NCI-H2107 treated with DMSO at 0.1 percent for 48 hours (cell line): ENCODE data around the gene KRTAP5-10.
"Not testable (repeated sequence)": the region's sequence is repeated elsewhere in the genome, so short reads cannot be mapped to it uniquely, and the experiment has no call there.

ENCODE experiments used
- DNase-seq: peaks from one replicate; lab custom pipeline; 2025; ENCODE audit not compliant: unreplicated experiment; lab: John Stamatoyannopoulos, UW

Gene KRTAP5-10

GRCh38 chr11:71542382-71542781, 23.0 kb upstream of the KRTAP5-10 start:
- DNase-seq, result no peak

- no peak for DNase-seq
Measured at GRCh38 chr11:71542879-71543777, 22.2 kb upstream of the KRTAP5-10 start.

DNA sequence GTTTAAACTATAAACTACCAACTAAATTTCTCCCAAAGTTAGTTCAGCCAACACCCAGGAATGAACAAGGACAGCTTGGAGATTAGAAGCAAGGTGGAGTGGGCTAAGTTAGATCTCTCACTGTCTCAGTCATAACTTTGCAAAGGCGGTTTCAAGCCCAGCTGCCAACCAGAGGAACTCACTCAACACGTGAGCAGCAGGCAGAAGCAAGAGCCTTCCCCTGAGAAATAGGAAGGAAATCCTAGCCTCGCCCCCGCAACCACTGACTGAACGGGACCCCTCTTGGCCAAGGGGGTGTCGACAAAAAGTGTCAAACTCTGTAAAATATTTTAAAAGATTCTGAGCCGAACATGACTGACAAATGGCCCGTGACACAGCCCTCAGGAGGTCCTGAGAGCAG, 21.5 kb upstream of the KRTAP5-10 start:
- no peak for DNase-seq

DNA sequence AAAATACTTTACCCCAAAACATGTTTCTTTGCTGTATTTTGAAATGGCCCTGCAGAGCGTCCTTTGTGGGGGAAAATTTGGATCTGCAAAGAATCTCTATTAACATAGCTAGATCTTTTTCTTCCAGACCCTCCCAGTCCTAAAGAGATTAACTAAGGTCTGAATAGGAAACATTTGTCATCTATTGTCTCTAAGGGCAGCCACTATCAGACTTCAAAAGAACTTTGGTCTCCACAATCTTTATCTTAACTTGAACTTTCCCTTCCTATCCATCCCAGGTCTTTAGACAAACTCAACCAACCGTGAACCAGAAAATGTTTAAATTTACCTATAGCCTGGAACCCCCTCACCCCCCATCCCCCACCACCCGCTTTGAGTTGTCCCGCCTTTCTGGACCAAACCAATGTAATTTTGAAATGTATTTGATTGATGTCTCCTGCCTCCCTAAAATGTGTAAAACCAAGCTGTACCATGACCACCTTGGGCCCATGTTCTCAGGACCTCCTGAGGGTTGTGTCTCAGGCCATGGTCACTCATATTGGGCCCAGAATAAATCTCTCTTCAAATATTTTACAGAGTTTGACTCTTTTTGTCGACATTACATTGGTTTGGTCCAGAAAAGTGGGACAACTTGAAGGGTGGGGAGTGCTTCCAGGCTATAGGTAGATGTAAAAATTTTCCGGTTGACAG, 20.7 kb upstream of the KRTAP5-10 start:
- no peak for DNase-seq

DNA sequence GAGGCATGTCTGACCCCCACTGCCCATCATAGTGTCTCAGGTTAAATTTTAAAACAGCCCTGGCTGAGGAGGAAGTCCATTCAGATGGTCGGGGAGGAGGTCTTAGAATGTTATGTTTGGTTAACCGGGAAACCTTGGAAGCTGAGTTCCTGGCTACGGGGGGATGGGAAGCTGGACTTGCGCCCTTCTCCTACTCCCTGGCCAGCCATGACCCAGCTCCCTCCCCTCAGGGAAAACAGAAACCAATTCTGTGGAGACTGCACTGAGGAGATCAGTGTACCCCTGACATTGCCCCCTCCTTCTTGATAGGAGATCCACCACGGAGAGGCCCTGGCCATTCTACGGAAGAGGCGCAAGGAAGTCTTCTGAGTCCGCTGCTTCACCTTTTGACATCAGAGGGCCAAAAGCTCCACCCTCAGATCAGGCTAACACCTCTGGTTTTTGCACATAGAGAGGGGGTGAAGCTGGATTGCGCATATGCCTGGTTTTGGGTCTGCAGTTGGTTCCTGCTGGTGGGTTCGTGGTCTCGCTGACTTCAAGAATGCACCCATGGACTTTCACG, 19.9 kb upstream of the KRTAP5-10 start:
- no peak for DNase-seq

- DNase-seq, result no peak
Measured at GRCh38 chr11:71548120-71548519, 17.2 kb upstream of the KRTAP5-10 start, which contains the start of gene KRTAP5-9. Gene KRTAP5-9, plus strand, starts transcription at chr11:71548420. Its CDS starts 238 bp downstream, at chr11:71548658.

- DNase-seq, result no peak
Measured at GRCh38 chr11:71548716-71549151, 16.6 kb upstream of the KRTAP5-10 start.

GRCh38 chr11:71551711-71552110, 13.7 kb upstream of the KRTAP5-10 start:
- DNase-seq, result no peak

DNA sequence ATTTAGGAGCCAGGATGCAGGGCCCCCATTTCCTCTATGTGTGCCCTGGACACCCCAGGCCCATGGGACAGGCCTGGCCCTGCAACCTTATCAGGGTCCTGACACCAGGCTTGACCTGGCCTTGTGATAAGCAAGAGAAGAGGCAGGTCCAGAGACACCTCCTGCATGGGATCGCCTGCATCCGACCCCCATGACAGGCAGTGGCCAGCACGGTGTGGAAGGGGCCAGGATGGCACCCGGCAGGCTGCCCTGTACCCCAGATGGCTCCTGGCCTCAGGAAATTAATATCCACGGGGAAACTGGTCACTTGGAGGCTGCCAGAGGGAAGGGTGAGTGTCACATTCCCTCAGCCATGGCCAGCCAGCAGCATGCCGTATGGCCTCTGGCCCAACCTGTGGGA, 10.4 kb upstream of the KRTAP5-10 start:
- DNase-seq, result no peak

DNA sequence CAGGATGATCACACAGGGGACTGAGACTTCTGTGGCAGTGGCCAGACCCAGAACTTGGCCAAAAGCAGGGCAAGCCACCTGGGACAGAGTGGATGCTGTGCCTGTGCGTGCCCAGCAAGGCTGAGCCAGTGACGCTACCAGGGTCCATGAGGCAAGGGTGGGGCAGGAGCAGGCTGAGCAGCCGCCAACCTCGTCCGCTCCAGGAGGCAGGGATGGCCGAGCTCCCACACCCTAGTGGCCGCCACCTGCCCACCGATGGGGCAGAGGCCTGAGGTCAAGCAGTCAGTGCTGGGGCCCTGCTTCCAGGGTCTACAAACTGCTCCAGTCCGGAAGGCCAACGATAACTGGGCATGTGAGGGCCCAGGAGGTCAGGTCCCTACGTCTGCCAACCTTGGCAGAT, 9.9 kb upstream of the KRTAP5-10 start:
- DNase-seq, result no peak

- no peak for DNase-seq
Measured at GRCh38 chr11:71556018-71556417, 9.3 kb upstream of the KRTAP5-10 start.

DNA sequence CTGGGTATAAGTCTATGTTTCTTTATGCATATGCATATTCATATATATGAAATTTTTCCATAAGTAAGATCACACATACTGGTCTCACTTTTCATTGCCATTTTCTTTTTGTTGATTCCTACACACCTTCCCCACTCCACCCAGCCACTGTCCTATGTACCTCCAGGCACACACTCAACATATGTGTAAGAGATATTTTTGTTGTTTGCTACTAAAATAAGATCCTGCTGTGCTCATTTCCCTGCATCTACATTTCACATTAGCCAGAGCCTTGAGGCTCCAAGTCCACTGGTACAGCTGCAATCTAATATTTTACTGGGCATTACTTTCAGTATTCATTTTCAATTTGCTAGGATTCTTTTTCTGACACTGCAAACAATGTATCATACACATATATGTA, 8.1 kb upstream of the KRTAP5-10 start:
- DNase-seq, result no peak

DNA sequence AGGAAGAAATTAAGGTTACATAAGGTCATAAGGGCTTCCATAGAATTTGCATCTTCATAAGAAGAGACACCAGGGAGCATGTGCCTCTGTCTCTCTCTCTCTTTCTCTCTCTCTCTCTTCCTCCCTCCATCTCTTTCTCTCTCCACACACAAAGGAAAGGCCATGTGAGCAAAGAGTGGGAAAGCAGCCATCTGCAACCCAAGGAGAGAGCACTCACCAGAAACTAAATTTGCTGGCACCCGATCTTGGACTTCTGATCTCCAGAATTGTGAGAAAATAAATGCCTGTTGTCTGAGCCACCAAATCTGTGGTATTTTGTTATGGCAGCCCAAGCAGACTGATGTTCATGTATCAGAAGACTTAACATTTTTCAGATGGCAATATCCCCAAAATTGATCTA, 6.4 kb upstream of the KRTAP5-10 start:
- no peak for DNase-seq

DNA sequence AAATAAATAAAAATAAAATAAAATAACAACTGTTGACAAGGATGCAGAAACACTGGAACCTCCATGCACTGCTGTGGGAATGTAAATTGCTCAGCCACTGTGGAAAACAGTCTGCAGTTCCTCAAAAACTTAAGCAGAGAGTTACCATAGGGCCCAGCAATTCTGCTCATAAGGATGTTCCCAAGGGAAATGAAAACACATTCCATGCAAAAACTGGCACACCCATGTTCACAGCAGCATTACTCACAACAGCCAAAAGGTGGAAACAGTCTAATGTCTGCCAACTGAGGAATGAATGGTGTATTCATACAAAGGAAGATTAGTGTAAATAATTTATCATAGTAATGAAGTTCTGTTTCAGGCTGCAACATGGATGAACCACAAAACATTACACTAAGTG, 3.2 kb upstream of the KRTAP5-10 start:
- DNase-seq, result no peak

- no peak for DNase-seq
Measured at GRCh38 chr11:71563406-71563805, 2.0 kb upstream of the KRTAP5-10 start.

DNA sequence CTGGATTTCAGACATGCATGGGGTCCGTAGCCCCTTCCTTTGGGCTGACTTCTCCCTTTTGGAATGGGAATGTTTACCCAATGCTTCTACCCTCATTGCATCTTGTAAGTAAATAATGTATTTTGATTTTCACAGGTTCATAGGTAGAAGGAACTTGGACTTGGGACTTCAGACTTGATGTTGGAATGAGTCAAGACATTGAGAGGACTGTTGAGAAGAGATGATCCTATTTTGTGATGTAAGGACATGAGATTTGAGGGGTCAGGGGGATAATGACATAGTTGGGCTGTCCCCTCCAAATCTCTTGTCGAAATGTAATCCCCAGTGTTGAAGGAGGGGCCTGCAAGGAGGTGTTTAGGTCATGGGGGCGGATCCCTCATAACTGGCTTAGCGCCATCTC, 933 bp upstream of the KRTAP5-10 start:
- DNase-seq, result no peak

GRCh38 chr11:71566081-71566620, 788 bp downstream of the KRTAP5-10 start:
- no peak for DNase-seq

DNA sequence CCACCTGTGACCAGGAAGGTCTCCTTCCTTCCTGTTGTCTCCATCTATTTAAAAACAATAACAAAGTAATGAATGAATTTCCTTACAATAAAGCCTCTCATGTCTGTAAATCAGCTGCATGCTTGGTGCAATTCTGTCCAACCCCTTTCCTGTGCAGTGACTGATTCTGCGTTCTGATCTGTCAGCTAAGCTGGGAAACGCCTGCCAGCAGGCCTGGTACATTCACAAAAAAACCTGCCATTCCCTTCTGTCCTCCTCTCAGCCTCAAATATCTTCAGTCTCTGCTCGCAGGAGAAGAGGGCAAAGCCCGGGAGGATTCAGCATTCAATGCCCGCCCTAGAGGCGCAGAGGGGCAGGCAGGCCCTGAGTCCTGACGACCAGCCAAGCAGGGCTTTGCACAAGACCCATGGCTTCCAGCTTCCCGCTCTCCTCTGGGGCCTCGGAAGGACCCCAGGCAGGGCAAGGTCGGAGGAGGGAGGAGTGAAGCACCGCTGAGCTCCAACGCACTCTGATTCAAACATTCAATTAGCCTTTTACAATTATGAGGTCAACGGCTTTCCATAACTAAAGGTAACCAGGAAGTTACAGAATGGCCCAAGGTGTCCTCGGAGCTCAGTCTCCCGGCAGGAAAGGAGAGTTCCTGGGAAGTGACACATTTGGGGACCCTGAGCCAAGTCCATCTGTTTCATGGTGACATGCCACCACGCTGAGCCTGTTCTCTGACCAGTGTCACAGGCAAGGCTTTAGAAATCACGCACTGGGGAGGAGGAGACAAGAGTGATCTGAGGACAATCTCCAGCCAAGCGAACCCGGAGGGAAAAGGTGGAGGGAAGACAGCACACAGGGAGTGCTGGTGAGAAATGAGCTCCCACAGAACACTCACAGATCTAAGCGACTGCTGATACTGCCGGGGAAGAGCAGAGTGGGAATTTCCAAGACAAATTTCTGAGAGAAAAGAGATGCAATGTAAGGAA, 1.6 kb downstream of the KRTAP5-10 start:
- DNase-seq, result not testable (repeated sequence)

DNA sequence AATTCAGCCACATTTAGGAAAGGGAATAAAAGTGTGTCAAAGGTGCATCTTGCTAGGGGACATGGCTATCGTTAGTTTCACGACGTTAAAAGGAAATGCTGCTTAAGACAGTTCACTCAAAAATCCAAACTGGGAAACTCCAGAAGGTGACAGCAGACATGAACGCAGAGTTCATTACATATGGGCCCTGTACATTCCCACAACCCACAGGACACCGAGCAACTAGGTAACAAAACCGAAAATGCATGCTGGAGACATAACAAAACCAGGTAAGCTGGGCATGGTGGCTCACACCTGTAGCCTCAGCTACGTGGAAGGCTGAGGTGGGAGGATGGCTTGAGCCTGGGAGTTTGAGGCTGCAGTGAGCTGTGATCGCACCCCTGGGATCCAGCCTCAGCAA, 2.3 kb downstream of the KRTAP5-10 start:
- DNase-seq, result not testable (repeated sequence)

DNA sequence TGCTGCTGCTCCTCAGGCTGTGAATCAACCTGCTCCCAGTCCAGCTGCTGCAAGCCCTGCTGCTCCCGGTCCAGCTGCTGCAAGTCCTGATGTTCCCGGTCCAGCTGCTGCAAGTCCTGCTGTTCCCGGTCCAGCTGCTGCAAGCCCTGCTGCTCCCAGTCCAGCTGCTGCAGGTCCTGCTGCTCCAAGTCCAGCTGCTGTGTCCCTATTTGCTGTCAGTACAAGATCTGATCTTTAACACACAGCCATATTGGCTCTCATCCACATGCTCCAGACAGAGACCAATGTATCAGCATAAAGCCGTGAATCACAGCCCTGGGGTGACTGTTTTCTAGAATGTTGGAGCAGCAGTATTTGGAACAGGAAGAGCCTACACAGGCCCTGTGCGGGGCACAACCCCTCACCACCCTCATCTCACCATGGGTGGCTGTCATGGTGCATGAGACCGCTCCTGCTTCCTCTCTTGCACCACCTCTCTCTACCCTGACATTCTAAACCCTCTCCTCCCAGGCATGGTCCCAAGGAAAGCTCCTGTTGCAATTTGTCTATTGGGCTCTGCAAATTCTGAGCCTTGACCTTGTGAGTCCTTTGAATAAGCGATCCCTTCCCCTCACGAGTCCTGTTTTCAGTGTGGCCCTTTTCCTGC, 3.5 kb downstream of the KRTAP5-10 start:
- DNase-seq, result no peak
